Stimulated activated naive CD8-positive, alpha-beta T cell treated with anti-CD3 and anti-CD28 coated beads, Interleukin-15, amount 100 ng/mL, for 72 hours (primary cell): ENCODE results near the gene THEMIS.
"Not testable (repeated sequence)": the region's sequence is repeated elsewhere in the genome, so short reads cannot be mapped to it uniquely, and the experiment has no call there.

Experiments used
- ATAC-seq: fragments of 150-1000 bp; cut with Tn5 transposase; 2 replicates; pipeline ENCODE4 v1.10.0; 2021; ENCODE audit warnings: mild to moderate bottlenecking, moderate library complexity
- DNase-seq, 2 donors: peaks; one replicate each; pipeline ENCODE4 v3.0.0; 2021 to 2022
- H3K27ac Mint-ChIP-seq, 2 donors: one replicate each; pipeline ENCODE4 v1.8.0; 2022; ENCODE audit warnings: mild to moderate bottlenecking in 2 of 2, mixed read lengths in 2 of 2, moderate library complexity in 2 of 2
- H3K27me3 Mint-ChIP-seq: one replicate; pipeline ENCODE4 v1.8.0; 2022; ENCODE audit warnings: mixed read lengths
- H3K4me1 Mint-ChIP-seq: one replicate; pipeline ENCODE4 v1.8.0; 2022; ENCODE audit warnings: mild to moderate bottlenecking, mixed read lengths
- H3K4me3 Mint-ChIP-seq, 2 donors: one replicate each; pipeline ENCODE4 v1.8.0; 2022; ENCODE audit warnings: mild to moderate bottlenecking in 2 of 2, mixed read lengths in 2 of 2, moderate library complexity in 1 of 2
- H3K9me3 Mint-ChIP-seq, 2 donors: one replicate each; pipeline ENCODE4 v1.8.0; 2022; ENCODE audit warnings: mixed read lengths in 2 of 2

The THEMIS gene

GRCh38 chr6:127886603-127887002, 14.3 kb downstream of the THEMIS start:
- Mint-ChIP-seq H3K4me3 (peak overlapping the region in 1 of 2 donors; percentile 45), H3K4me1 (peaks cover 66% of the 10 kb centered on the region), H3K27ac (peak overlapping the region in 1 of 2 donors; percentile 57), H3K9me3 (peaks cover 0 to 10% of the 10 kb centered on the region in 2 donors), H3K27me3 (no peaks in the 10 kb centered on the region)
- DNase-seq (no peak), ATAC-seq (no peak)

- no peak for DNase-seq
- peaks cover 0 to 10% of the 10 kb centered on the region in 2 donors for H3K9me3 Mint-ChIP-seq
- no peak overlapping the region for H3K27ac Mint-ChIP-seq
- H3K4me1 Mint-ChIP-seq: peaks cover 68% of the 10 kb centered on the region
- no peaks in the 10 kb centered on the region for H3K27me3 Mint-ChIP-seq
- H3K4me3 Mint-ChIP-seq: peak overlapping the region; percentile 4
- ATAC-seq: no peak
Measured at GRCh38 chr6:127884134-127884533, 16.7 kb downstream of the THEMIS start.

- not testable (repeated sequence) for ATAC-seq, H3K27ac Mint-ChIP-seq, H3K27me3 Mint-ChIP-seq, H3K9me3 Mint-ChIP-seq, DNase-seq, H3K4me3 Mint-ChIP-seq
- H3K4me1 Mint-ChIP-seq: peaks cover 73% of the 10 kb centered on the region
Measured at GRCh38 chr6:127881949-127882348, 18.9 kb downstream of the THEMIS start.

GRCh38 chr6:127880429-127880828, 20.4 kb downstream of the THEMIS start:
- Mint-ChIP-seq H3K4me3 (peak overlapping the region; percentile 75 to 78), H3K27ac (peak overlapping the region; percentile 68 to 73), H3K27me3 (no peaks in the 10 kb centered on the region), H3K9me3 (no peaks in the 10 kb centered on the region), H3K4me1 (peaks cover 73% of the 10 kb centered on the region)
- DNase-seq (no peak), ATAC-seq (peak; percentile 37)

- no peaks in the 10 kb centered on the region for H3K9me3 Mint-ChIP-seq
- peak overlapping the region; percentile 68 to 73 for H3K27ac Mint-ChIP-seq
- peaks cover 73% of the 10 kb centered on the region for H3K4me1 Mint-ChIP-seq
- H3K27me3 Mint-ChIP-seq: no peaks in the 10 kb centered on the region
- DNase-seq (peak; percentile 67 to 78), ATAC-seq (peak; percentile 67)
- H3K4me3 Mint-ChIP-seq: peak overlapping the region; percentile 75 to 78
Measured at GRCh38 chr6:127879685-127880084, 21.2 kb downstream of the THEMIS start.

GRCh38 chr6:127878115-127878514, 22.7 kb downstream of the THEMIS start:
- DNase-seq (no peak), ATAC-seq (peak; percentile 44)
- Mint-ChIP-seq H3K9me3 (peaks cover 7% of the 10 kb centered on the region in 2 donors), H3K4me1 (peaks cover 64% of the 10 kb centered on the region), H3K4me3 (peak overlapping the region; percentile 33 to 84), H3K27ac (no peak overlapping the region), H3K27me3 (no peaks in the 10 kb centered on the region)

GRCh38 chr6:127877231-127877630, 23.6 kb downstream of the THEMIS start:
- H3K27me3 Mint-ChIP-seq: no peaks in the 10 kb centered on the region
- H3K27ac Mint-ChIP-seq: peak overlapping the region in 1 of 2 donors; percentile 93
- no peak for DNase-seq
- peaks cover 66% of the 10 kb centered on the region for H3K4me1 Mint-ChIP-seq
- H3K9me3 Mint-ChIP-seq: peaks cover 7 to 9% of the 10 kb centered on the region in 2 donors
- ATAC-seq: peak; percentile 85
- H3K4me3 Mint-ChIP-seq: peak overlapping the region; percentile 64 to 84

GRCh38 chr6:127869772-127870404, 31.0 kb downstream of the THEMIS start:
- ATAC-seq (peak; percentile 87), DNase-seq (peak in 1 of 2 donors; percentile 52)
- Mint-ChIP-seq H3K4me3 (peak overlapping the region; percentile 55 to 75), H3K27ac (peak overlapping the region; percentile 95), H3K27me3 (no peaks in the 10 kb centered on the region), H3K9me3 (peaks cover 7 to 9% of the 10 kb centered on the region in 2 donors), H3K4me1 (peaks cover 63% of the 10 kb centered on the region)

GRCh38 chr6:127869183-127869582, 31.7 kb downstream of the THEMIS start:
- DNase-seq (no peak), ATAC-seq (peak; percentile 82)
- H3K9me3 Mint-ChIP-seq: peaks cover 6 to 9% of the 10 kb centered on the region in 2 donors
- peaks cover 65% of the 10 kb centered on the region for H3K4me1 Mint-ChIP-seq
- no peaks in the 10 kb centered on the region for H3K27me3 Mint-ChIP-seq
- H3K4me3 Mint-ChIP-seq: peak overlapping the region; percentile 55 to 75
- H3K27ac Mint-ChIP-seq: peak overlapping the region; percentile 95

- peak overlapping the region in 1 of 2 donors; percentile 79 for H3K27ac Mint-ChIP-seq
- H3K27me3 Mint-ChIP-seq: no peaks in the 10 kb centered on the region
- DNase-seq: no peak
- H3K4me3 Mint-ChIP-seq: peak overlapping the region in 1 of 2 donors; percentile 56
- H3K9me3 Mint-ChIP-seq: peaks cover 0 to 5% of the 10 kb centered on the region in 2 donors
- H3K4me1 Mint-ChIP-seq: peaks cover 73% of the 10 kb centered on the region
- no peak for ATAC-seq
Measured at GRCh38 chr6:127868338-127868737, 32.5 kb downstream of the THEMIS start.

GRCh38 chr6:127866766-127867165, 34.1 kb downstream of the THEMIS start:
- no peak for DNase-seq
- no peak for ATAC-seq
- Mint-ChIP-seq H3K4me3 (peak overlapping the region in 1 of 2 donors; percentile 59), H3K9me3 (no peaks in the 10 kb centered on the region), H3K27me3 (no peaks in the 10 kb centered on the region), H3K4me1 (peaks cover 74% of the 10 kb centered on the region), H3K27ac (peak overlapping the region in 1 of 2 donors; percentile 85)

- Mint-ChIP-seq H3K4me3 (no peak overlapping the region), H3K27ac (peak overlapping the region in 1 of 2 donors; percentile 67), H3K4me1 (peaks cover 64% of the 10 kb centered on the region), H3K9me3 (no peaks in the 10 kb centered on the region), H3K27me3 (no peaks in the 10 kb centered on the region)
- DNase-seq: no peak
- ATAC-seq: no peak
Measured at GRCh38 chr6:127865108-127865507, 35.8 kb downstream of the THEMIS start.

GRCh38 chr6:127864701-127865100, 36.2 kb downstream of the THEMIS start:
- H3K4me1 Mint-ChIP-seq: peaks cover 64% of the 10 kb centered on the region
- no peak for DNase-seq
- ATAC-seq: no peak
- no peak overlapping the region for H3K4me3 Mint-ChIP-seq
- H3K9me3 Mint-ChIP-seq: no peaks in the 10 kb centered on the region
- peak overlapping the region in 1 of 2 donors; percentile 67 for H3K27ac Mint-ChIP-seq
- H3K27me3 Mint-ChIP-seq: no peaks in the 10 kb centered on the region

- peaks cover 71% of the 10 kb centered on the region for H3K4me1 Mint-ChIP-seq
- no peaks in the 10 kb centered on the region for H3K9me3 Mint-ChIP-seq
- no peak overlapping the region for H3K4me3 Mint-ChIP-seq
- no peak for DNase-seq
- ATAC-seq: no peak
- H3K27me3 Mint-ChIP-seq: no peaks in the 10 kb centered on the region
- no peak overlapping the region for H3K27ac Mint-ChIP-seq
Measured at GRCh38 chr6:127860723-127861122, 40.1 kb downstream of the THEMIS start.

GRCh38 chr6:127859956-127860355, 40.9 kb downstream of the THEMIS start:
- Mint-ChIP-seq H3K4me1 (peaks cover 73% of the 10 kb centered on the region), H3K27ac (no peak overlapping the region), H3K27me3 (no peaks in the 10 kb centered on the region), H3K9me3 (no peaks in the 10 kb centered on the region), H3K4me3 (no peak overlapping the region)
- no peak for DNase-seq
- no peak for ATAC-seq

GRCh38 chr6:127858727-127859391, 42.0 kb downstream of the THEMIS start:
- ATAC-seq (peak; percentile 82), DNase-seq (no peak)
- Mint-ChIP-seq H3K4me3 (peak overlapping the region; percentile 34 to 69), H3K27me3 (no peaks in the 10 kb centered on the region), H3K9me3 (no peaks in the 10 kb centered on the region), H3K27ac (peak overlapping the region in 1 of 2 donors; percentile 82), H3K4me1 (peaks cover 70% of the 10 kb centered on the region)
